ENCODE results near the gene EPB42.
"Not testable (repeated sequence)": the region's sequence is repeated elsewhere in the genome, so short reads cannot be mapped to it uniquely, and the experiment has no call there.

EPB42 gene

DNA sequence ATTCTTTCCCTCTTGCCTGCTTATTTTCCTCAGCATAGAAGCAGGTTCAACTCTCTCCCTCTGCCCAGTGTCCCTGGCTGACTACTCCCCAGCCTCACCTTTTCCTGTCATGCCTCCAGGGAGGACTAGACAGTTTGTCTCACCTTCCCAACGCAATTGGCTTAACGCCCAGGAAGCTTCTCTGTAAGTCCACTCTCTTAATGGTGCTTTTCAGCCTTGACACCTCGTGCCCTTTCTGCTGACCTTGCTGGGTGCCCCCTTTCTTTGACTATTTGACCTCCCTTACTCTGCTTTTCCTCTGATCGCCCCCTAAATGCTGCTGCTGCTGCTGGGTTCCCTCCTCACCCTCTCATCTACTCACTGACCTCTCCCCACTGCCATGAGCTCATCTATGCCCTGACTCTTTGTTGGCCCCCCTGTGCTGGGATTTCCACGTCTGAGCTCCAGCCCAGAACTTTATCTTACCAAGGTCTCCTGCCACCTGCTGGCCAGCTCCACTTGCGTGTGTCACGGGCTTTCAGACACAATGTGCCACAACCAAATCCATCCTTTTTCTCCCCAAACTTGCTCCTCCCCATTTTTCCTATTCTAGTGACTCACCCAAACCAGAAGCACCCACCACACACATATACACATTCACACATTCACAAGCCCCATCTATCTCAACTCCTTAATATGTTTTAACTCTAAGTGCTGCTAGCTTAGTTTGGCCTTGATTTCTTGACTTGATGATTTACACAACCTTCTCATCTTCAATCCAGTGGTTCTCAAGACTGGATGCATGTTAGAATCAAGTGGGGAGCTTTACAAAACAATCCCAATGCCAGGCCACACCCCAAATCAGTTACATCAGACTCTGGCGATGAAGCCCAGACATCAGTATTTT, 16.6 kb downstream of the EPB42 start:
- Histone ChIP-seq H3K4me3 (ENCODE audit: low read depth, low read length) (no peak overlapping the region), H3K27ac (no peak overlapping the region), H3K27me3 (ENCODE audit: control insufficient read depth, insufficient read depth, low read length) (no peaks in the 10 kb centered on the region), H3K4me1 (no peaks in the 10 kb centered on the region), H3K9ac (no peak overlapping the region), H3K36me3 (ENCODE audit: control insufficient read depth, insufficient read depth, low read length) (no peaks in the 10 kb centered on the region), H2AFZ (no peak overlapping the region), H3K9me3 (ENCODE audit: control insufficient read depth, low read length) (no peaks in the 10 kb centered on the region), H3K79me2 (no peaks in the 10 kb centered on the region), H3K4me2 (ENCODE audit: low read length) (no peak overlapping the region)
- peak; percentile 42 for TF ChIP-seq CTCF (IDR thresholded peaks at IDR 0.05)

DNA sequence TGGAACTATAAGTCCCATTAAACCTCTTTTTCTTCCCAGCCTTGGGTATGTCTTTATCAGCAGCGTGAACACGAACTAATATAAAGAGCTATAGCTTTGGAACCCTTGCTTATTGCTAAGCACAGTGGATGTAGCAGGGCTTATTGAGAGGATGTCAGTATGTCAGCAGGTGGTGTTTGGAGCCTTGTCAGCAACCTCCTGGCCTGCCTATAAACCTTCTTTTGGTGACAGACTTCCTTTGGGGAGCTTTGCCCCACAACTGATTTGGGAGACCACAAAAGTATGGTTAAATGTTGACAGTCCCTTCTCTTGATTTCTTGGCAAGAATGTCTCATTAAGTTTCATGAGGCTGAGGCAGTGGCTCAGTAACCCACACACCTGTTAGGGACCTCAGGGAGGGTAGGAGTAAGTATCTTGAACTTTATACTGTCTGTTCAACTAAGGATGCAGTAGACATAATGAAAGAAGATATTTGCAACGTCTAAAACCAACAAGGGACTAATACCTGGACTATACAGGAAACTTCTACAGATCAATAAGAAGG, 20.8 kb downstream of the EPB42 start:
- no peak overlapping the region for H3K27ac ChIP-seq
- no peaks in the 10 kb centered on the region for H3K9me3 ChIP-seq (ENCODE audit: control insufficient read depth, low read length)
- TF ChIP-seq CTCF (IDR thresholded peaks at IDR 0.05): no peak
- no peaks in the 10 kb centered on the region for H3K36me3 ChIP-seq (ENCODE audit: control insufficient read depth, insufficient read depth, low read length)
- no peak overlapping the region for H2AFZ ChIP-seq
- H3K4me2 ChIP-seq (ENCODE audit: low read length): no peak overlapping the region
- no peaks in the 10 kb centered on the region for H3K79me2 ChIP-seq
- no peak overlapping the region for H3K4me3 ChIP-seq (ENCODE audit: low read depth, low read length)
- H3K27me3 ChIP-seq (ENCODE audit: control insufficient read depth, insufficient read depth, low read length): no peaks in the 10 kb centered on the region
- H3K9ac ChIP-seq: no peak overlapping the region
- no peaks in the 10 kb centered on the region for H3K4me1 ChIP-seq

GRCh38 chr15:43198992-43199391, 21.8 kb downstream of the EPB42 start:
- H2AFZ ChIP-seq: no peak overlapping the region
- no peaks in the 10 kb centered on the region for H3K9me3 ChIP-seq (ENCODE audit: control insufficient read depth, low read length)
- TF ChIP-seq CTCF (IDR thresholded peaks at IDR 0.05): no peak
- no peaks in the 10 kb centered on the region for H3K36me3 ChIP-seq (ENCODE audit: control insufficient read depth, insufficient read depth, low read length)
- H3K9ac ChIP-seq: no peak overlapping the region
- H3K4me1 ChIP-seq: no peaks in the 10 kb centered on the region
- H3K79me2 ChIP-seq: no peaks in the 10 kb centered on the region
- H3K4me3 ChIP-seq (ENCODE audit: low read depth, low read length): no peak overlapping the region
- H3K4me2 ChIP-seq (ENCODE audit: low read length): no peak overlapping the region
- no peak overlapping the region for H3K27ac ChIP-seq
- no peaks in the 10 kb centered on the region for H3K27me3 ChIP-seq (ENCODE audit: control insufficient read depth, insufficient read depth, low read length)

- not testable (repeated sequence) for H3K36me3 ChIP-seq (ENCODE audit: control insufficient read depth, insufficient read depth, low read length); H3K4me2 ChIP-seq (ENCODE audit: low read length); H3K4me1 ChIP-seq
These were observed 22.3 kb downstream of the EPB42 start for GRCh38 chr15:43198556-43198955.

GRCh38 chr15:43197773-43198172, 23.0 kb downstream of the EPB42 start:
- not testable (repeated sequence) for H3K4me2 ChIP-seq (ENCODE audit: low read length); H3K27me3 ChIP-seq (ENCODE audit: control insufficient read depth, insufficient read depth, low read length); H3K4me1 ChIP-seq; H3K36me3 ChIP-seq (ENCODE audit: control insufficient read depth, insufficient read depth, low read length); H3K9ac ChIP-seq; H3K27ac ChIP-seq; H3K4me3 ChIP-seq (ENCODE audit: low read depth, low read length); H3K9me3 ChIP-seq (ENCODE audit: control insufficient read depth, low read length); H3K79me2 ChIP-seq; H2AFZ ChIP-seq

More at GRCh38 chr15:43198556-43198955, 22.3 kb downstream of the EPB42 start:
- not testable (repeated sequence) for H3K4me3 ChIP-seq (ENCODE audit: low read depth, low read length); H3K9ac ChIP-seq; H3K9me3 ChIP-seq (ENCODE audit: control insufficient read depth, low read length); H3K27me3 ChIP-seq (ENCODE audit: control insufficient read depth, insufficient read depth, low read length); H2AFZ ChIP-seq; H3K27ac ChIP-seq; H3K79me2 ChIP-seq

All from parathyroid adenoma (tissue), 2 donors.